Activated CD4-positive, alpha-beta memory T cell treated with anti-CD3 and anti-CD28 coated beads, Interleukin-2, amount 10 ng/mL, durations not matched to agents 7 days and 5 days (primary cell): Measurements from ENCODE around the gene CINP. TPM values are rescaled to one million over a fixed set of nuclear protein-coding genes. Genes with fewer than 3 reads are reported as not detected.
A peak's percentile ranks its signal among the peaks of the same experiment; 100 is the strongest.
"Not testable (repeated sequence)": the region's sequence is repeated elsewhere in the genome, so short reads cannot be mapped to it uniquely, and the experiment has no call there.

Experiments used
- CTCF ChIA-PET: fragments of 350-600 bp; sonication (Branson Sonifier 250); formaldehyde crosslinking; loops from one replicate; lab custom pipeline; 2021; ENCODE audit warnings: antibody characterized with exemption, inconsistent platforms; lab: Charles Lee
- POLR2A ChIA-PET: fragments of 350-600 bp; sonication (Branson Sonifier 250); formaldehyde crosslinking; loops from one replicate; lab custom pipeline; 2021; ENCODE audit warnings: antibody characterized with exemption; lab: Charles Lee
- DNase-seq: peaks from one replicate; pipeline ENCODE4 v3.0.0-alpha.2; 2020
- H3K27ac Mint-ChIP-seq: one replicate; pipeline ENCODE4 v1.8.0; 2021; ENCODE audit warnings: mild to moderate bottlenecking, mixed read lengths
- H3K27me3 Mint-ChIP-seq: one replicate; pipeline ENCODE4 v1.8.0; 2021; ENCODE audit warnings: mixed read lengths
- H3K36me3 Mint-ChIP-seq: one replicate; pipeline ENCODE4 v1.8.0; 2021; ENCODE audit warnings: low read depth, mixed read lengths
- H3K4me1 Mint-ChIP-seq: one replicate; pipeline ENCODE4 v1.8.0; 2021; ENCODE audit warnings: mixed read lengths
- H3K4me3 Mint-ChIP-seq: one replicate; pipeline ENCODE4 v1.8.0; 2021; ENCODE audit warnings: mild to moderate bottlenecking, mixed read lengths
- H3K9me3 Mint-ChIP-seq: one replicate; pipeline ENCODE4 v1.8.0; 2021; ENCODE audit warnings: mixed read lengths
- total RNA-seq, 2 experiments: library from RNA; stranded (reverse); gene quantifications; one replicate each; pipeline ENCODE4 v1.2.3, GENCODE V29; 2021

CINP gene
- total RNA-seq, 2 experiments from 2014 or later: 27.3 to 29.8 TPM

- DNase-seq: no peak
- Mint-ChIP-seq H3K4me3 (no peak overlapping the region), H3K27ac (peak overlapping the region; percentile 17), H3K9me3 (no peaks in the 10 kb centered on the region), H3K27me3 (no peaks in the 10 kb centered on the region), H3K36me3 (peaks cover 19% of the 10 kb centered on the region), H3K4me1 (peaks cover 47% of the 10 kb centered on the region)
- ChIA-PET POLR2A (interaction anchor here (1.6 kb wide), 2 partner anchors 8 to 13 kb away, joined by 4 to 13 read pairs; partner anchors contain the start of genes CINP and TECPR2), CTCF (interaction anchor here (1.4 kb wide), 2 partner anchors 8 to 12 kb away, joined by 5 read pairs; partner anchors contain the start of genes CINP and TECPR2)
These were observed 12.4 kb upstream of the CINP start for GRCh38 chr14:102375119-102375518.

GRCh38 chr14:102374264-102374663, 11.6 kb upstream of the CINP start:
- Mint-ChIP-seq H3K9me3 (no peaks in the 10 kb centered on the region), H3K36me3 (peaks cover 17% of the 10 kb centered on the region), H3K27ac (no peak overlapping the region), H3K4me1 (peaks cover 47% of the 10 kb centered on the region), H3K27me3 (no peaks in the 10 kb centered on the region), H3K4me3 (no peak overlapping the region)
- no peak for DNase-seq
- ChIA-PET CTCF (interaction anchor here (1.4 kb wide), 2 partner anchors 7 to 12 kb away, joined by 3 to 5 read pairs; partner anchors contain the start of gene CINP), POLR2A (no interaction called here)

GRCh38 chr14:102373110-102373509, 10.4 kb upstream of the CINP start:
- POLR2A ChIA-PET: no interaction called here
- Mint-ChIP-seq H3K4me1 (peaks cover 57% of the 10 kb centered on the region), H3K27ac (no peak overlapping the region), H3K9me3 (no peaks in the 10 kb centered on the region), H3K4me3 (no peak overlapping the region), H3K36me3 (peaks cover 12% of the 10 kb centered on the region), H3K27me3 (no peaks in the 10 kb centered on the region)
- CTCF ChIA-PET: interaction anchor here (0.5 to 1.4 kb wide), 2 partner anchors 11 to 375 kb away, joined by 3 read pairs; partner anchors contain the start of gene CINP
- no peak for DNase-seq

DNA sequence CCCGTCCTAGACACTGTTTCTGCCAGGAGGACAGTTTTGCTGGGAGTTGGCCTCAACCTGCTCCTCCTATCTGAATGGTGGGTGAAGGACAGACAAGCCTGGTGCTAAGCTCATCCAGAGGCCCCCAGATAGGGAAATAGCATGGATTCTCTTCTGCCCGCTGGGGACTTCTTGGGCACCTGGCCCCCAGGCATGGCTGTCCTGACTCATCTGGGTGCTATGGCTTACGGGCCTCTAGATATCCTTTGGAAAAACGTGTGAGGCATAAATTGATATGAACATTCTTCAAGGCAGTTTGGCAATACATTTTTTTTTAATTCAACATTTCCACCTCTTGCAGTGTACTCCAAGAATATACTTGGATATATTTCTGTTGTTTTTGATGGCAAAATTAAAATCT, 8.7 kb upstream of the CINP start:
- DNase-seq: no peak
- no peak overlapping the region for H3K4me3 Mint-ChIP-seq
- ChIA-PET CTCF (no interaction called here), POLR2A (no interaction called here)
- H3K27me3 Mint-ChIP-seq: no peaks in the 10 kb centered on the region
- H3K4me1 Mint-ChIP-seq: peaks cover 53% of the 10 kb centered on the region
- H3K9me3 Mint-ChIP-seq: no peaks in the 10 kb centered on the region
- H3K36me3 Mint-ChIP-seq: no peaks in the 10 kb centered on the region
- H3K27ac Mint-ChIP-seq: no peak overlapping the region

GRCh38 chr14:102370305-102370809, 7.7 kb upstream of the CINP start:
- Mint-ChIP-seq H3K27ac (peak overlapping the region; percentile 7), H3K4me1 (peaks cover 48% of the 10 kb centered on the region), H3K27me3 (no peaks in the 10 kb centered on the region), H3K4me3 (no peak overlapping the region), H3K9me3 (no peaks in the 10 kb centered on the region), H3K36me3 (no peaks in the 10 kb centered on the region)
- no peak for DNase-seq
- CTCF ChIA-PET: no interaction called here
- POLR2A ChIA-PET: no interaction called here

GRCh38 chr14:102363182-102363943, 673 bp upstream of the CINP start:
- H3K27ac Mint-ChIP-seq: peak overlapping the region; percentile 82
- H3K4me3 Mint-ChIP-seq: no peak overlapping the region
- POLR2A ChIA-PET: interaction anchor here (0.6 to 2.9 kb wide), 11 partner anchors 12 to 642 kb away, joined by 3 to 52 read pairs (median 5); partner anchors contain the start of genes MOK and ZNF839
- CTCF ChIA-PET: interaction anchor here (1.2 to 2.7 kb wide), 2 partner anchors 12 to 46 kb away, joined by 5 to 11 read pairs; no protein-coding TSS in a partner anchor
- no peaks in the 10 kb centered on the region for H3K27me3 Mint-ChIP-seq
- peak; percentile 47 for DNase-seq
- no peaks in the 10 kb centered on the region for H3K9me3 Mint-ChIP-seq
- peaks cover under 1% of the 10 kb centered on the region for H3K36me3 Mint-ChIP-seq
- peaks cover 30% of the 10 kb centered on the region for H3K4me1 Mint-ChIP-seq

GRCh38 chr14:102362084-102362483, 606 bp downstream of the CINP start:
- POLR2A ChIA-PET: interaction anchor here (0.7 to 2.9 kb wide), 19 partner anchors 8 to 640 kb away, joined by 3 to 52 read pairs (median 4); partner anchors contain the start of genes MOK and ZNF839
- H3K9me3 Mint-ChIP-seq: no peaks in the 10 kb centered on the region
- DNase-seq: peak; percentile 37
- H3K27me3 Mint-ChIP-seq: no peaks in the 10 kb centered on the region
- CTCF ChIA-PET: interaction anchor here (0.7 to 2.7 kb wide), 7 partner anchors 12 to 274 kb away, joined by 3 to 11 read pairs (median 3); partner anchors contain the start of gene ZNF839
- peak overlapping the region; percentile 92 for H3K4me3 Mint-ChIP-seq
- H3K27ac Mint-ChIP-seq: peak overlapping the region; percentile 88
- H3K4me1 Mint-ChIP-seq: peaks cover 22% of the 10 kb centered on the region
- peaks cover 11% of the 10 kb centered on the region for H3K36me3 Mint-ChIP-seq

DNA sequence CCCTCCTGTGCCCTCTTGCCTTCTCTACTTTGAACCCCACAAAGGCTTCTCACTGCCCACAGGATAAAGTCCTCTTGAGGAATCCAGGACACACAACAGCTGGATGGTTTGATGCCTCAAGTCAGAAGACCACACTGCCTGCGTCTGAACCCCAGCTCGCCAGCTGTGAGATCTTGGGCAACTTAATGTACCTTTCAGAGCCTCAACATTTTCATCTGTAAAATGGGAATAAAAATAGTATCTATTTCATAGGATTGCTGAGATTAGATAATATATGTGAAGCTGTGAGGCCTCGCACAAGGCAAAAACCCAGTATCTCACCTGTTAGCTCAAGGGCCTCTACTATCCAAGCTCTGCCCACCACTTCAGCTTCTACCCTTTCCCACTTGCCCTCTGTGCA, 2.3 kb downstream of the CINP start:
- Mint-ChIP-seq H3K4me3 (no peak overlapping the region), H3K27ac (no peak overlapping the region), H3K9me3 (no peaks in the 10 kb centered on the region), H3K36me3 (peaks cover 20% of the 10 kb centered on the region), H3K27me3 (no peaks in the 10 kb centered on the region), H3K4me1 (peaks cover 18% of the 10 kb centered on the region)
- no peak for DNase-seq
- ChIA-PET CTCF (no interaction called here), POLR2A (interaction anchor here (0.7 to 1.0 kb wide), 2 partner anchors 40 to 256 kb away, joined by 3 read pairs; no protein-coding TSS in a partner anchor)

GRCh38 chr14:102359341-102359740, 3.3 kb downstream of the CINP start:
- Mint-ChIP-seq H3K4me1 (peaks cover 18% of the 10 kb centered on the region), H3K4me3 (no peak overlapping the region), H3K27me3 (no peaks in the 10 kb centered on the region), H3K27ac (no peak overlapping the region), H3K9me3 (no peaks in the 10 kb centered on the region), H3K36me3 (peaks cover 26% of the 10 kb centered on the region)
- POLR2A ChIA-PET: interaction anchor here (0.6 kb wide), 1 partner anchor 974 kb away, joined by 3 read pairs; no protein-coding TSS in a partner anchor
- DNase-seq: no peak
- CTCF ChIA-PET: no interaction called here

DNA sequence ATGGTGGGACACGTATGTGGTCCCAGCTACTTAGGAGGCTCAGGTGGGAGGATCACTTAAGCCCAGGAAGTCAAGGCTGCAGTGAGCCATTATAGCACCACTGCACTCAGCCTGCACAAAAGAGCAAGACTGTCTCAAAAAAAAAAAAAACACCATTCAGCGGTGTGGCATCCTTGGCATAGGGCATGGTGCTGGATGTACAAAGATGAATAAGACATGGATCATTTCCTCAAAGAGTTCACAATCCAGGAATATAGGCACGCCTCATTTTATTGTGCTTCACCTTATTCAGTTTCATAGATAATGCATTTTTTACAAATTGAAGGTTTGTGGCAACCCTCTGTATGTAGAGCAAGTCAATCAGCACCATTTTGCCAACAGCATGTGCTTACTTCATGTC, 6.4 kb downstream of the CINP start:
- Mint-ChIP-seq H3K27me3 (no peaks in the 10 kb centered on the region), H3K36me3 (peaks cover 35% of the 10 kb centered on the region), H3K27ac (no peak overlapping the region), H3K4me3 (no peak overlapping the region), H3K4me1 (peaks cover 9% of the 10 kb centered on the region), H3K9me3 (no peaks in the 10 kb centered on the region)
- ChIA-PET CTCF (interaction anchor here (1.1 to 1.2 kb wide), 2 partner anchors 42 to 160 kb away, joined by 3 read pairs; no protein-coding TSS in a partner anchor), POLR2A (no interaction called here)
- DNase-seq: no peak

DNA sequence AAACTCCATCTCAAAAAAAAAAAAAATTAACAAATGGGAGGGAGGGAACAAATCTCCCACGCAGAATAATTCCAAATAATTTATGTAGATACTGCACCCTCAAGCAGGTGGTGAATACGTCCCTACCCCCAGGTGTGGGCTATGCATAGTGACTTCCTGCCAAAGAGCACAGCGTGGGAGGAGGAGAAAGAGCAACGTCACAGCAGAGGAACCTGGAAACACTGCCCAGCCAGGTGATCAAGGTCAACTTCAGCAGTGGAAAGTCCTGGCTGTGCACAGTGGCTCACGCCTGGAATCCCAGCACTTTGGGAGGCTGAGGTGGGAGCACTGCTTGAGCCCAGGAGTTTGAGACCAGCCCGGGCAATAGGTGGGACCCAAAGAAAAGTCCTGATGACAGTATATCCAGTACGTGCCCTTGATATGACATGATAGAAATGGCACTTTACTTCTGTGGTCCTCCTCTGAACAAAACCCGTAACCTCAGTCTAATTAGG, 9.5 kb downstream of the CINP start:
- no peaks in the 10 kb centered on the region for H3K4me1 Mint-ChIP-seq
- no peak for DNase-seq
- H3K27ac Mint-ChIP-seq: no peak overlapping the region
- ChIA-PET CTCF (no interaction called here), POLR2A (no interaction called here)
- H3K9me3 Mint-ChIP-seq: no peaks in the 10 kb centered on the region
- H3K36me3 Mint-ChIP-seq: peaks cover 55% of the 10 kb centered on the region
- no peaks in the 10 kb centered on the region for H3K27me3 Mint-ChIP-seq
- no peak overlapping the region for H3K4me3 Mint-ChIP-seq

DNA sequence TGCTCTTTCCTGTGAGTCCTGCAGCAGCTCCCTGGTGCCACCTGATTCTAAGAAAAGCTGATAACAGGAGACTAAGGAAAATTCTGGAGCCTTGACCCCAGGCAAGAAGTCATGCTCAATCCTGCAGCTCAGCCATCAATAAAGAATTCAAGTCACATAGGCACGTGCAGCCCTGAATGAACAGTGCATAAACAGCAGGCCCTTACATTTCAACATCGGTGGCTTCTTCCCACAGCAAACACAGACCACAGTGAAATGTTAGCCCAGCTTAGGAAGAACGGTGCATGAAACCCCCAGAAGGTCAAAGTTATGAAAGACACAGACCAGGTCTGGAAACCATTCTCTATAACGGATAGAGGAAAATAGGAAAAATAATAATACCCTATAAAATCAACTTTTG, 10.5 kb downstream of the CINP start:
- Mint-ChIP-seq H3K4me1 (no peaks in the 10 kb centered on the region), H3K27ac (no peak overlapping the region), H3K27me3 (no peaks in the 10 kb centered on the region), H3K9me3 (no peaks in the 10 kb centered on the region), H3K4me3 (no peak overlapping the region), H3K36me3 (peaks cover 53% of the 10 kb centered on the region)
- no peak for DNase-seq
- CTCF ChIA-PET: no interaction called here
- POLR2A ChIA-PET: no interaction called here

DNA sequence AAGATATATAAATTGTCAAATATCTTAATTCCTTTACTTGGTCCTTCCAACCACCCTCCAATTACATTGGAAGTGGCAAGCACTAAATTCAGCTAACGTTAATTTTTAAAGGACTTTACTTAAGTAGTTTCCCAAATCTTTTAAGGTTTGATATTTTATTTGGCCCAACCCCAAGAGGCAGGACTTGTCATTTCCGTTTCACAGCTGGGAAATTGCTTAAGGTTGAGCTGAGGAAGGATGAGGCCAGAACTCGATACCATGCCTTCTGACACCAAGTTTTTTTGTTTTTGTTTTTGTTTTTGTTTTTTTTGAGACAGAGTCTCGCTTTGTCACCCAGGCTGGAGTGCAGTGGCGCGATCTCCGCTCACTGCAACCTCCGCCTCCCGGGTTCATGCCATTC, 11.1 kb downstream of the CINP start:
- POLR2A ChIA-PET, H3K9me3 Mint-ChIP-seq, H3K4me1 Mint-ChIP-seq, H3K4me3 Mint-ChIP-seq, DNase-seq, H3K27ac Mint-ChIP-seq, CTCF ChIA-PET, H3K27me3 Mint-ChIP-seq: not testable (repeated sequence)
- H3K36me3 Mint-ChIP-seq: peaks cover 49% of the 10 kb centered on the region
